Measurements from ENCODE around the gene FXYD3.

The FXYD3 gene

DNA sequence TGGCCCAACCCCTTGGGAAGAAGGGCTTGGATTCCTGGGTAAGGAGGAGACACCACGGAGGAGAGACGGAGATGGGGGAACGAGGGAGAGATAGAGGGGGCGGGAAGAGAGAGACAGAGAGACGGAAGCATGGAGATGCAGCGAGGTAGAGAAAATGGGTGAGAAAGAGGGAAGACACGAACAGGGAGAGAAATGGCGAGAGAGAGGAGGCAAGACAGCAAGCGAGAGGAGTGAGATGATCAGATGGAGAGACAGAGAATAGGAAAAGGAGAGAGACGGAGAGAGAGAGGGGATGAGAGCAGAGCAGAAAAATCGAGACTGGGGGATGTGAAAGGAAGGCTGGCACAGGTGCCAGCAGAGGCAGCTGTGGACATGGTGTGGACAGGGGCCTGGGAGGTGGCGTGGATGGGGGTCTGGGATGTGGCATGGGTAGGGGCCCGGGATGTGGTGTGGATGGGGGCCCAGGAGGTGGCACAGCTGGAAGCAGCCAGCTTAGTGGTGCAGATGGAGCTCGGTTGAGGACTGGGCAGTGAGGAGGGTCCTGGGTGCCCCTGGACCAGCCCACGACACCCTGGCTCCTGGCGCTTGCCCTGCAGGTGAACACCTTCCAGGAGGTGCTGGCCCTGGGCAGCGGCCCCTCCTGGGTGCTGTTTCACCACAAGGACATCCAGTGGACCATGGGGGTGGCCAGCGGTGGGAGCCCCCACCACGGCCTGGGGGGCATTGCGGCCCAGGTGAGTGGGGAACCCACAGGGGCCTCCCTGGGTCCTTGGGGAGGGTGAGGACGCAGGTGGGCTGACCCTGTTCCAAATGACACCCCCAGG, 40.2 kb upstream of the FXYD3 start:
- Histone ChIP-seq H3K27ac (ENCODE audit: insufficient read depth, low read length, poor library complexity, severe bottlenecking) (no peak overlapping the region), H3K4me3 (ENCODE audit: insufficient read depth, low read depth, low read length, poor library complexity, severe bottlenecking) (no peak overlapping the region), H3K4me1 (ENCODE audit: control insufficient read depth, insufficient read depth, low read length, poor library complexity, severe bottlenecking) (no peaks in the 10 kb centered on the region), H3K36me3 (ENCODE audit: control insufficient read depth, insufficient read depth, low read length) (no peaks in the 10 kb centered on the region), H3K27me3 (replicated peaks; ENCODE audit: control insufficient read depth, insufficient read depth, low read length, poor library complexity, severe bottlenecking) (no peaks in the 10 kb centered on the region), H3K9me3 (ENCODE audit: control insufficient read depth, low read length) (no peaks in the 10 kb centered on the region)
- no peak for DNase-seq

DNA sequence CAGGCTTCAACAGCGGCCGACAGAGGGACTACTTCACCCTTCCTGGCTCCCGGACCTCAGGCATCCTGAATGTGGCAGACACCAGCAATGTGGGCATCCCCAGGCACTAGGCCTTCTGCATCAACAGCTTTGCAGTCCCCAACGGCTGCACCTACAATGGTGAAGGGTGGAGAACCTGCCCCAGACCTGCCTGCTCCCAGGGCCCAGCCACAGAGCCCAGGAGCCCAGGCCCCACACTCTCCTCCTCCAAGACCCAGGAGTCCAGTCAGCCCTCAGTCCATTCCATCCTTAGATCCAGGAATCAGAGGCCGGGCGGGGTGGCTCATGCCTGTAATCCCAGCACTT, 39.6 kb upstream of the FXYD3 start:
- no peaks in the 10 kb centered on the region for H3K4me1 ChIP-seq (ENCODE audit: control insufficient read depth, insufficient read depth, low read length, poor library complexity, severe bottlenecking)
- no peak overlapping the region for H3K27ac ChIP-seq (ENCODE audit: insufficient read depth, low read length, poor library complexity, severe bottlenecking)
- no peaks in the 10 kb centered on the region for H3K36me3 ChIP-seq (ENCODE audit: control insufficient read depth, insufficient read depth, low read length)
- no peaks in the 10 kb centered on the region for H3K9me3 ChIP-seq (ENCODE audit: control insufficient read depth, low read length)
- H3K27me3 ChIP-seq (replicated peaks; ENCODE audit: control insufficient read depth, insufficient read depth, low read length, poor library complexity, severe bottlenecking), result no peaks in the 10 kb centered on the region
- H3K4me3 ChIP-seq (ENCODE audit: insufficient read depth, low read depth, low read length, poor library complexity, severe bottlenecking), result no peak overlapping the region
- no peak for DNase-seq

DNA sequence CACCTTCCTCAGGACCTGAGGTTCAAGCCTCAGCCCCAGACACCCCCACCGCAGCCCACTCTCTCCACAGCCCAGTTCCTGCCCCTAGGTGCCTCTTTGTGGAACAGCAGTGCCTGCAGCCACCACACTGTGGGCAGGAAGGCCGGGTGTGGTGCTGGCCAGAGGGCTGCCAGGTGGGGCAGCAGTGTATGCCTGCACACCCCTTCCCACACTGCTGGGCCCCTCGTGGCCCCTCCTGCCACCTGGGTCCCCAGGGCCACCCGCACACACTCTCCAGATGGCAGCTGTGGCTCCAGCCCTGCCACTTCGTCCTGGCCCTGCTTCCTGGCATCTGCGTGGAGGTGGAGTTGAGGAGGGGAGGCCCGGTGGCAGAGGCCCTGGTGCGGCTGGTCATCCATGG, 39.0 kb upstream of the FXYD3 start:
- Histone ChIP-seq H3K36me3 (ENCODE audit: control insufficient read depth, insufficient read depth, low read length) (no peaks in the 10 kb centered on the region), H3K9me3 (ENCODE audit: control insufficient read depth, low read length) (no peaks in the 10 kb centered on the region), H3K27ac (ENCODE audit: insufficient read depth, low read length, poor library complexity, severe bottlenecking) (no peak overlapping the region), H3K27me3 (replicated peaks; ENCODE audit: control insufficient read depth, insufficient read depth, low read length, poor library complexity, severe bottlenecking) (no peaks in the 10 kb centered on the region), H3K4me1 (ENCODE audit: control insufficient read depth, insufficient read depth, low read length, poor library complexity, severe bottlenecking) (no peaks in the 10 kb centered on the region), H3K4me3 (ENCODE audit: insufficient read depth, low read depth, low read length, poor library complexity, severe bottlenecking) (no peak overlapping the region)
- no peak for DNase-seq

DNA sequence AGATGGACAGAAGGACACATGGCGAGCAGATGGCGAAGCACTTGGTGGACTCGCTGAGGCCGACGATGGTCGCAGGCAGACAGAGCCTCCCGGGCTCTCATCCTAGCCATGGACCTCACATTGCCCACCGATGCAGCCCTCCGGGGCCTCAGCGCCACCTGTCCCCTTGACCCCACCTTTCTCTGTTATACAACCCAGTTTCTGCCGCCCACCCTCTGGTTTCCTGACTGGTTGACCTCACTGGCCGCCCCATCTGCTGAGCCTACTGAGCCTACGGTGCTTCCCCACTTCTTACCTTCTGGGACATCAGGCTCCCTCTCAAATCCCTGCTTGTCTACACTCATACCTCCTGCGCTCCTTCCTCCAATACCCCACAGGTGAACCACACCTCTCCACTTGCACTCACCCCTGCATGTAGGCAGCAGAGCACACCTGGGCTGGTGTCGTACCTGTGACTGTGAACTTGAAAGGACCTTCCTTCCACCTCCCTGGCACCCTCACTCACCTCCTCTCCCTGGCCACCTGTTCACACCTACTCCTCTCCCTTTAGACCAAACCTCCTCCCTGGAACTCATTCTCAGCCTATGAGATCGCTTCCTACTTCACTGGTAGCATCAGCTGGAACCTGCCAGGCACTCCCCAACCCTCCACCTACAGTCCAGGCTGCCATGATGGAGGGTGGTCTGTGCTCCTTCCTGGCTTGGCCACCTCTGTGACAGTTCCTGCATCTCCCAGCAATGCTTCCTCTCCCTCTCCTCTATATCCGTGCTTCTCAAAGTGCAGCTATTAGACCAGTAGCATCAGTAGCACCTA, 38.0 kb upstream of the FXYD3 start:
- Histone ChIP-seq H3K4me1 (ENCODE audit: control insufficient read depth, insufficient read depth, low read length, poor library complexity, severe bottlenecking) (no peaks in the 10 kb centered on the region), H3K36me3 (ENCODE audit: control insufficient read depth, insufficient read depth, low read length) (no peaks in the 10 kb centered on the region), H3K9me3 (ENCODE audit: control insufficient read depth, low read length) (no peaks in the 10 kb centered on the region), H3K27me3 (replicated peaks; ENCODE audit: control insufficient read depth, insufficient read depth, low read length, poor library complexity, severe bottlenecking) (no peaks in the 10 kb centered on the region), H3K4me3 (ENCODE audit: insufficient read depth, low read depth, low read length, poor library complexity, severe bottlenecking) (no peak overlapping the region), H3K27ac (ENCODE audit: insufficient read depth, low read length, poor library complexity, severe bottlenecking) (no peak overlapping the region)
- no peak for DNase-seq

DNA sequence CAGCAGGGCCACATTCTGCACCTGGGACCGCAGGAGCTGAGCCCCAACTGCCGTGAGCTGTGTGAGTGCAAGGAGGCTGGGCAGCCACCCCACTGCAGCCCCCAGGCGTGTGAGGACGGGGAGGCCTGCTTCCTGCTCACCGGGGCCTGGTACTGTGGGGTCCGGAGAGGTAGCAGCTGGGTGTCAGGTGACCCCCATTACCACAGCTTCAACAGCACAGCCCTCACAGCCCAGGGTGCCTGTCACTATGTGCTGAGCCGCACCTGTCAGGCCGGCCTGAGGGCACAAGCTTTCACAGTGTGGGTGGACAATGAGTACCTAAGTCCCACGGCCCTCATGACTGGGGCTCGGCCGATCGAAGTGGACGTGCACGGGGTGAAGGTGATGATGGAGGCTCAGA, 35.8 kb upstream of the FXYD3 start:
- Histone ChIP-seq H3K4me1 (ENCODE audit: control insufficient read depth, insufficient read depth, low read length, poor library complexity, severe bottlenecking) (no peaks in the 10 kb centered on the region), H3K27ac (ENCODE audit: insufficient read depth, low read length, poor library complexity, severe bottlenecking) (no peak overlapping the region), H3K9me3 (ENCODE audit: control insufficient read depth, low read length) (no peaks in the 10 kb centered on the region), H3K36me3 (ENCODE audit: control insufficient read depth, insufficient read depth, low read length) (no peaks in the 10 kb centered on the region), H3K27me3 (replicated peaks; ENCODE audit: control insufficient read depth, insufficient read depth, low read length, poor library complexity, severe bottlenecking) (no peaks in the 10 kb centered on the region), H3K4me3 (ENCODE audit: insufficient read depth, low read depth, low read length, poor library complexity, severe bottlenecking) (no peak overlapping the region)
- DNase-seq, result no peak

DNA sequence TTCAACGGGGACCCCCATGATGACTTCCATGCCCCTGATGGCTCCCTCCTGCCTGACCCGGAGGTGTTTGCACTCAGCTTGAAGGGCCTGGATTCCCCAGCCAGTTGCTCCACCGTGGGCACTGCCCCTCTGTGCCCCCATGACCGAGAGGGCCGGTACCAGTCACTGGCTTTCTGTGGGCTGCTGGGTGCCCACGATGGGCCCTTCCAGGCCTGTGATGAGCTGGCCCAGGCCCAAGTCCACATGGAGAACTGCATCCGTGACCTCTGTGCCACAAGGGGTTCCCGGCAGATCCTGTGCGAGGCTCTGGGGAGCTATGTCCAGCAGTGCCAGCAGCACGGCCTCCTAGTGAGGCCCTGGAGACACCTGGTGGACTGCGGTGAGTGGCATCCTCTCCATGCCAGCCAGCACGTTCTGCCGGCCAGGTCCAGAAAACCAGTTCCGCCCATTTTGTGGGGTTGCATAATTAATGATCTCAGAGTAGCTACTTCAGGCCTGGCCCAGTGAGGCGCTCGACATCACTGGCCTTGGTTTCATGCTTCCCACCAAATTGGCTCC, 34.9 kb upstream of the FXYD3 start:
- no peak for DNase-seq
- Histone ChIP-seq H3K27ac (ENCODE audit: insufficient read depth, low read length, poor library complexity, severe bottlenecking) (no peak overlapping the region), H3K36me3 (ENCODE audit: control insufficient read depth, insufficient read depth, low read length) (no peaks in the 10 kb centered on the region), H3K9me3 (ENCODE audit: control insufficient read depth, low read length) (no peaks in the 10 kb centered on the region), H3K4me1 (ENCODE audit: control insufficient read depth, insufficient read depth, low read length, poor library complexity, severe bottlenecking) (no peaks in the 10 kb centered on the region), H3K27me3 (replicated peaks; ENCODE audit: control insufficient read depth, insufficient read depth, low read length, poor library complexity, severe bottlenecking) (no peaks in the 10 kb centered on the region), H3K4me3 (ENCODE audit: insufficient read depth, low read depth, low read length, poor library complexity, severe bottlenecking) (no peak overlapping the region)

DNA sequence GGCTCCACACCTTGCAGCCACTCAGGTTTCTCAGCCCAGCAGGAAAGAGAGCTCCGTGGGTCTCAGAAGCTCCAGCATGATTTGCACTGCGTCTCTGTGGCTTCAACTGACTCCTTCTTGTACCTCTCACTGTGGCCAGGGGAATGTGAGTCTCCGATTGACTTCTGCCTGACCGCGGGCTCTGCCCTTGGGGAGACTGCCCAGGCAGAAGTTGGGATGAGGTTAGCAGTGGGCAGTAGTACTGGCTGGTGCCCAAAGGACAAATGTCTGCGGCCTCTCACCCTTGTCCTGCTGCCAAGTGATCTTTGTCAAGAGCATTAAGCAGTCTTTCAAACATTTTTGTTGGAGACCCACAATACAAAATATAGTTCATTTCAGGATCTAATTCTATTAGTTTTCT, 34.4 kb upstream of the FXYD3 start:
- Histone ChIP-seq H3K4me1 (ENCODE audit: control insufficient read depth, insufficient read depth, low read length, poor library complexity, severe bottlenecking) (no peaks in the 10 kb centered on the region), H3K4me3 (ENCODE audit: insufficient read depth, low read depth, low read length, poor library complexity, severe bottlenecking) (no peak overlapping the region), H3K27ac (ENCODE audit: insufficient read depth, low read length, poor library complexity, severe bottlenecking) (no peak overlapping the region), H3K27me3 (replicated peaks; ENCODE audit: control insufficient read depth, insufficient read depth, low read length, poor library complexity, severe bottlenecking) (no peaks in the 10 kb centered on the region), H3K36me3 (ENCODE audit: control insufficient read depth, insufficient read depth, low read length) (no peaks in the 10 kb centered on the region), H3K9me3 (ENCODE audit: control insufficient read depth, low read length) (no peaks in the 10 kb centered on the region)
- no peak for DNase-seq

DNA sequence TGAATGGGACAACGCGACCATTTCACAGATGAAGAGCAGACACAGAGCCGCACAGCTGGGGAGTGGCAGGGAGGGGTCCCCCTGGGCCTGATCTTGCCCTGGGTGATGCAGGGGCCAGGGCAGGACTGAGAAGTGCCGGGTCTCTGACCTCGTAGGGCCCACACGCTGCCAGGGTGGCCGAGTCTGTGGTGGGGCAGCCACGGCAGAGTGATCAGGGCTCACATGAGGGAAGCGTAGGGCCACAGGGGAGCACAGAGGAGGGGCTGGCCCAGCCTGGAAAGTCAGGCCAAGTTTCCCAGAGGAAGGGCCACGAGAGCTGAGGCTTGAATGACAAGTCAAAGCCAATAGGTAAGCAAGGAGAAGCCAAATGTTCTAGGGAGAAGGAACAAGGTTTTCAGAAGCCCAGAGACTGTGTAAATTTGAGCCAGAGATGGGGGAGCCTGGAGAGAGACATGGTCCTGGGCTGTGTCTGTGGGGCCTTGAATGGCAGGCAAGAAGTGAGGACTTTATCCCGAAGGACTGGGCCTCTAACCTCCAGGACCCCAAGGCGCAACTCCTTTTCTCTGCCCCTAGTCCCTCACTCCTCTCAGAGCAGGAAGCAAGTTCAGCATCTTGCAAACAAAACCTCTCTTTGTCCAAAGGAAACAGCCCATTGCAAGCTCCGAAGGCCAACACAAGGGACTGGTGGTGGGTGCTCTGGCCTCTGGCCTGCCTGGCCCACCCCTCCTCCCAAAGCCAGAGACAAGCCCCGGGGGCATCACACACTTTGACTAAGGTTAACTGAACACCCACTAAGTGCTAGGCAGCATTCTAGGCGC, 31.7 kb upstream of the FXYD3 start:
- no peak overlapping the region for H3K27ac ChIP-seq (ENCODE audit: insufficient read depth, low read length, poor library complexity, severe bottlenecking)
- H3K4me1 ChIP-seq (ENCODE audit: control insufficient read depth, insufficient read depth, low read length, poor library complexity, severe bottlenecking), result no peaks in the 10 kb centered on the region
- no peaks in the 10 kb centered on the region for H3K9me3 ChIP-seq (ENCODE audit: control insufficient read depth, low read length)

DNA sequence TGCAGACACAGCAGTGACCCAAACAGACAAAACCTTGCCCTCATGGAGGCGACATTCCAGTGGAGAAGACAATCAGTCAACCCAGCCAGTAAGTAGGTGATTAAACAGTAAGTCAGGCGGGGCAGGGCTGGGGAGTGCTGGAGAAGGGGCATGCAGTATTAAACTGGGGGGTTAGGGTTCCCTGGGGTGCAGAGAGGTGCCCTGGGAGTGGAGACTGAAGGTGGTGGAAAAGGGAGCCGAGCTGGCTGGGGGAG, 31.2 kb upstream of the FXYD3 start:
- DNase-seq, result no peak
- no peak overlapping the region for H3K4me3 ChIP-seq (ENCODE audit: insufficient read depth, low read depth, low read length, poor library complexity, severe bottlenecking)
- H3K9me3 ChIP-seq (ENCODE audit: control insufficient read depth, low read length), result no peaks in the 10 kb centered on the region
- H3K27me3 ChIP-seq (replicated peaks; ENCODE audit: control insufficient read depth, insufficient read depth, low read length, poor library complexity, severe bottlenecking), result no peaks in the 10 kb centered on the region
- H3K4me1 ChIP-seq (ENCODE audit: control insufficient read depth, insufficient read depth, low read length, poor library complexity, severe bottlenecking), result no peaks in the 10 kb centered on the region
- H3K27ac ChIP-seq (ENCODE audit: insufficient read depth, low read length, poor library complexity, severe bottlenecking), result no peak overlapping the region
- H3K36me3 ChIP-seq (ENCODE audit: control insufficient read depth, insufficient read depth, low read length), result no peaks in the 10 kb centered on the region

More for the DNA sequence above, 31.7 kb upstream of the FXYD3 start:
- Histone ChIP-seq H3K27me3 (replicated peaks; ENCODE audit: control insufficient read depth, insufficient read depth, low read length, poor library complexity, severe bottlenecking) (no peaks in the 10 kb centered on the region), H3K36me3 (ENCODE audit: control insufficient read depth, insufficient read depth, low read length) (no peaks in the 10 kb centered on the region), H3K4me3 (ENCODE audit: insufficient read depth, low read depth, low read length, poor library complexity, severe bottlenecking) (no peak overlapping the region)
- DNase-seq, result no peak

DNA sequence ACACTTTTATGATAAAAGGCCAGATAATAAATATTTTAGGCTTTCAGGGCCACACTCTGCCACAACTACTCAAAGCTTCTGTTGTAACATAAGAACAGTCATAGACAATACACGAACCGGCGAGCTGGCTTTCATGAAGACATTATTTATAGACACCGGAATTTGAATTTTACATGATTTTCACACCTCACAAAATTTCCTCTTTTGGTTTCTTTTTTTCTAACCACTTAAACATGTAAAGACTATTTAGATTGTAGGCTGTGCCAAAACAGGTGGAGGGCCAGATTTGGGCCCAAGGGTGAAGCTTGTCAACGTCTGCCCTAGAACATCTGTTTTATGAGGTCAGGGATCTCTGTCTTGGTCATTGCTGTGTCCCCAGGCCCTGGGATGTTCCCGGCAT, 29.7 kb upstream of the FXYD3 start:
- no peaks in the 10 kb centered on the region for H3K36me3 ChIP-seq (ENCODE audit: control insufficient read depth, insufficient read depth, low read length)
- no peak overlapping the region for H3K4me3 ChIP-seq (ENCODE audit: insufficient read depth, low read depth, low read length, poor library complexity, severe bottlenecking)
- H3K27ac ChIP-seq (ENCODE audit: insufficient read depth, low read length, poor library complexity, severe bottlenecking), result no peak overlapping the region
- peaks cover 5% of the 10 kb centered on the region for H3K27me3 ChIP-seq (replicated peaks; ENCODE audit: control insufficient read depth, insufficient read depth, low read length, poor library complexity, severe bottlenecking)
- no peaks in the 10 kb centered on the region for H3K9me3 ChIP-seq (ENCODE audit: control insufficient read depth, low read length)
- H3K4me1 ChIP-seq (ENCODE audit: control insufficient read depth, insufficient read depth, low read length, poor library complexity, severe bottlenecking), result no peaks in the 10 kb centered on the region
- no peak for DNase-seq
